ENCODE data around the gene CBX8. TPM values are rescaled to one million over a fixed set of nuclear protein-coding genes. Genes with fewer than 3 reads are reported as not detected.

CBX8 gene
- total and polyA plus RNA-seq, 2 of the 13 experiments (the other 11 are each of a cell fraction or from before 2014, with no cell fraction given) = 0.34 to 12.6 TPM

DNA sequence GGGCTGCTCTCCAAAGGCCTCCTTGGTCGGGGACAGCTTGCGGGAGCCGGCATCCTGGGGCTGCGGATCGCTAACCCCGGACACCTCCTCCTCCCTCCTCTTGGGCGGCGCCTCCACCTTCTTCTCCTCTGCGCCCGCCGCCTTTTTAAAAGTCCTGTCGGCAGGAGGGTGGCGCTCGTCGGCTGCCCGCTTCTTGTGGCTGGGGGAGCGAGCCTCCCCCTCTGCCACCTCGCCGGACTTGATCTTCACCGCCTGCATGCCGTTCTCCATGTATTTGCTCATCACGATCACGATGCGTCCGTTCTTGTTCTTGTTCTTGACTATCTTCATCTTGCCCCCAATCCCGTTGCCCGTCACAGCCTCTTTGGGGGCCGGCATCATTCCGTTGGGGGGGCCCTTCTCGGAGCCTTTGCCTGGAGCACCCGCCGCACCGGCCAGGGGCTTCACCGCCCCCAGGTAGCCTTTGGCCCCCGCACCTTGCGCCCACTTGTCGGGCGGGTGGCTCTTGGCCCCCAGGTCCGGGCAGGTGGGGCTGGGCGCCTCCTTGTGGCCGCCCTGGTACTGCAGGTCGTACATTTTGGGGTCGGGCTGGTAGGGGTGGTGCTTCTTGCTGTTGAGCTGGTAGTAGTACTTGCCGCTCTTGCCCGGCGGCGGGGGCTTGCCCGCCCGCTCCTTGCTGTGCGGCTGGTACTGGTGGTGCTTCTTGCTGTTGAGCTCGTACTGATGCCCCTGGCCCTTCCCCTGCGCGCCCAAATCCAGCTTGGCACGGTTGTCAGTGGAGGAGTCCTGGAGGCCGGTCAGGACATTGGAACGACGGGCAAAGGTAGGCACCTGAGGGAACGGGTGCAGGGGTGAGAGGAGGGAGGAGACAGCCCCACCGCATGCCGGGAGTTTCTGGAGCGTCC lies 37.9 kb upstream of the CBX8 start (continued):
- TF ChIP-seq, protein P1, sequence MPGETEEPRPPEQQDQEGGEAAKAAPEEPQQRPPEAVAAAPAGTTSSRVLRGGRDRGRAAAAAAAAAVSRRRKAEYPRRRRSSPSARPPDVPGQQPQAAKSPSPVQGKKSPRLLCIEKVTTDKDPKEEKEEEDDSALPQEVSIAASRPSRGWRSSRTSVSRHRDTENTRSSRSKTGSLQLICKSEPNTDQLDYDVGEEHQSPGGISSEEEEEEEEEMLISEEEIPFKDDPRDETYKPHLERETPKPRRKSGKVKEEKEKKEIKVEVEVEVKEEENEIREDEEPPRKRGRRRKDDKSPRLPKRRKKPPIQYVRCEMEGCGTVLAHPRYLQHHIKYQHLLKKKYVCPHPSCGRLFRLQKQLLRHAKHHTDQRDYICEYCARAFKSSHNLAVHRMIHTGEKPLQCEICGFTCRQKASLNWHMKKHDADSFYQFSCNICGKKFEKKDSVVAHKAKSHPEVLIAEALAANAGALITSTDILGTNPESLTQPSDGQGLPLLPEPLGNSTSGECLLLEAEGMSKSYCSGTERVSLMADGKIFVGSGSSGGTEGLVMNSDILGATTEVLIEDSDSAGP (CRISPR knock-in tag; IDR thresholded peaks at IDR 0.05; ENCODE audit: borderline replicate concordance) = peak; percentile 72; the same call in 1 of the 2 replicates
- TF ChIP-seq, protein P2, sequence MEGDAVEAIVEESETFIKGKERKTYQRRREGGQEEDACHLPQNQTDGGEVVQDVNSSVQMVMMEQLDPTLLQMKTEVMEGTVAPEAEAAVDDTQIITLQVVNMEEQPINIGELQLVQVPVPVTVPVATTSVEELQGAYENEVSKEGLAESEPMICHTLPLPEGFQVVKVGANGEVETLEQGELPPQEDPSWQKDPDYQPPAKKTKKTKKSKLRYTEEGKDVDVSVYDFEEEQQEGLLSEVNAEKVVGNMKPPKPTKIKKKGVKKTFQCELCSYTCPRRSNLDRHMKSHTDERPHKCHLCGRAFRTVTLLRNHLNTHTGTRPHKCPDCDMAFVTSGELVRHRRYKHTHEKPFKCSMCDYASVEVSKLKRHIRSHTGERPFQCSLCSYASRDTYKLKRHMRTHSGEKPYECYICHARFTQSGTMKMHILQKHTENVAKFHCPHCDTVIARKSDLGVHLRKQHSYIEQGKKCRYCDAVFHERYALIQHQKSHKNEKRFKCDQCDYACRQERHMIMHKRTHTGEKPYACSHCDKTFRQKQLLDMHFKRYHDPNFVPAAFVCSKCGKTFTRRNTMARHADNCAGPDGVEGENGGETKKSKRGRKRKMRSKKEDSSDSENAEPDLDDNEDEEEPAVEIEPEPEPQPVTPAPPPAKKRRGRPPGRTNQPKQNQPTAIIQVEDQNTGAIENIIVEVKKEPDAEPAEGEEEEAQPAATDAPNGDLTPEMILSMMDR (CRISPR knock-in tag; IDR thresholded peaks at IDR 0.05) = peak; percentile 94
- TF ChIP-seq, protein P3, sequence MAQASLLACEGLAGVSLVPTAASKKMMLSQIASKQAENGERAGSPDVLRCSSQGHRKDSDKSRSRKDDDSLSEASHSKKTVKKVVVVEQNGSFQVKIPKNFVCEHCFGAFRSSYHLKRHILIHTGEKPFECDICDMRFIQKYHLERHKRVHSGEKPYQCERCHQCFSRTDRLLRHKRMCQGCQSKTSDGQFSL (CRISPR knock-in tag; IDR thresholded peaks at IDR 0.05) = peak; percentile 43
- TF ChIP-seq ZSCAN31 (CRISPR knock-in tag; IDR thresholded peaks at IDR 0.05; ENCODE audit: low read depth) = no peak
- TF ChIP-seq ZNF772 (CRISPR knock-in tag; IDR thresholded peaks at IDR 0.05) = no peak; the same call in 1 of the 2 replicates
- TF ChIP-seq, protein P4, sequence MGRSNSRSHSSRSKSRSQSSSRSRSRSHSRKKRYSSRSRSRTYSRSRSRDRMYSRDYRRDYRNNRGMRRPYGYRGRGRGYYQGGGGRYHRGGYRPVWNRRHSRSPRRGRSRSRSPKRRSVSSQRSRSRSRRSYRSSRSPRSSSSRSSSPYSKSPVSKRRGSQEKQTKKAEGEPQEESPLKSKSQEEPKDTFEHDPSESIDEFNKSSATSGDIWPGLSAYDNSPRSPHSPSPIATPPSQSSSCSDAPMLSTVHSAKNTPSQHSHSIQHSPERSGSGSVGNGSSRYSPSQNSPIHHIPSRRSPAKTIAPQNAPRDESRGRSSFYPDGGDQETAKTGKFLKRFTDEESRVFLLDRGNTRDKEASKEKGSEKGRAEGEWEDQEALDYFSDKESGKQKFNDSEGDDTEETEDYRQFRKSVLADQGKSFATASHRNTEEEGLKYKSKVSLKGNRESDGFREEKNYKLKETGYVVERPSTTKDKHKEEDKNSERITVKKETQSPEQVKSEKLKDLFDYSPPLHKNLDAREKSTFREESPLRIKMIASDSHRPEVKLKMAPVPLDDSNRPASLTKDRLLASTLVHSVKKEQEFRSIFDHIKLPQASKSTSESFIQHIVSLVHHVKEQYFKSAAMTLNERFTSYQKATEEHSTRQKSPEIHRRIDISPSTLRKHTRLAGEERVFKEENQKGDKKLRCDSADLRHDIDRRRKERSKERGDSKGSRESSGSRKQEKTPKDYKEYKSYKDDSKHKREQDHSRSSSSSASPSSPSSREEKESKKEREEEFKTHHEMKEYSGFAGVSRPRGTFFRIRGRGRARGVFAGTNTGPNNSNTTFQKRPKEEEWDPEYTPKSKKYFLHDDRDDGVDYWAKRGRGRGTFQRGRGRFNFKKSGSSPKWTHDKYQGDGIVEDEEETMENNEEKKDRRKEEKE (IDR thresholded peaks at IDR 0.05) = no peak
- TF ChIP-seq, protein P5, sequence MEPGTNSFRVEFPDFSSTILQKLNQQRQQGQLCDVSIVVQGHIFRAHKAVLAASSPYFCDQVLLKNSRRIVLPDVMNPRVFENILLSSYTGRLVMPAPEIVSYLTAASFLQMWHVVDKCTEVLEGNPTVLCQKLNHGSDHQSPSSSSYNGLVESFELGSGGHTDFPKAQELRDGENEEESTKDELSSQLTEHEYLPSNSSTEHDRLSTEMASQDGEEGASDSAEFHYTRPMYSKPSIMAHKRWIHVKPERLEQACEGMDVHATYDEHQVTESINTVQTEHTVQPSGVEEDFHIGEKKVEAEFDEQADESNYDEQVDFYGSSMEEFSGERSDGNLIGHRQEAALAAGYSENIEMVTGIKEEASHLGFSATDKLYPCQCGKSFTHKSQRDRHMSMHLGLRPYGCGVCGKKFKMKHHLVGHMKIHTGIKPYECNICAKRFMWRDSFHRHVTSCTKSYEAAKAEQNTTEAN (CRISPR knock-in tag; conservative IDR thresholded peaks at IDR 0.05) = no peak
- 0 out of 2 replicates have a peak, but pooled peaks have one; percentile 41 for TF ChIP-seq TBX2 (CRISPR knock-in tag; IDR thresholded peaks at IDR 0.05; ENCODE audit: borderline replicate concordance)
- peak; percentile 88 for TF ChIP-seq ZNF501 (CRISPR knock-in tag; IDR thresholded peaks at IDR 0.05)
- TF ChIP-seq, protein P6, sequence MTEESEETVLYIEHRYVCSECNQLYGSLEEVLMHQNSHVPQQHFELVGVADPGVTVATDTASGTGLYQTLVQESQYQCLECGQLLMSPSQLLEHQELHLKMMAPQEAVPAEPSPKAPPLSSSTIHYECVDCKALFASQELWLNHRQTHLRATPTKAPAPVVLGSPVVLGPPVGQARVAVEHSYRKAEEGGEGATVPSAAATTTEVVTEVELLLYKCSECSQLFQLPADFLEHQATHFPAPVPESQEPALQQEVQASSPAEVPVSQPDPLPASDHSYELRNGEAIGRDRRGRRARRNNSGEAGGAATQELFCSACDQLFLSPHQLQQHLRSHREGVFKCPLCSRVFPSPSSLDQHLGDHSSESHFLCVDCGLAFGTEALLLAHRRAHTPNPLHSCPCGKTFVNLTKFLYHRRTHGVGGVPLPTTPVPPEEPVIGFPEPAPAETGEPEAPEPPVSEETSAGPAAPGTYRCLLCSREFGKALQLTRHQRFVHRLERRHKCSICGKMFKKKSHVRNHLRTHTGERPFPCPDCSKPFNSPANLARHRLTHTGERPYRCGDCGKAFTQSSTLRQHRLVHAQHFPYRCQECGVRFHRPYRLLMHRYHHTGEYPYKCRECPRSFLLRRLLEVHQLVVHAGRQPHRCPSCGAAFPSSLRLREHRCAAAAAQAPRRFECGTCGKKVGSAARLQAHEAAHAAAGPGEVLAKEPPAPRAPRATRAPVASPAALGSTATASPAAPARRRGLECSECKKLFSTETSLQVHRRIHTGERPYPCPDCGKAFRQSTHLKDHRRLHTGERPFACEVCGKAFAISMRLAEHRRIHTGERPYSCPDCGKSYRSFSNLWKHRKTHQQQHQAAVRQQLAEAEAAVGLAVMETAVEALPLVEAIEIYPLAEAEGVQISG (CRISPR knock-in tag; IDR thresholded peaks at IDR 0.05) = peak; percentile 20; the same call in 1 of the 2 replicates
- no peak for TF ChIP-seq EHMT2 (IDR thresholded peaks at IDR 0.05; ENCODE audit: borderline replicate concordance, low read depth, low read length)
- no peak for TF ChIP-seq PHF20 (CRISPR knock-in tag; IDR thresholded peaks at IDR 0.05)
- no peak for TF ChIP-seq HCFC1 (IDR thresholded peaks at IDR 0.05; ENCODE audit: low read depth, low read length)
- 0 out of 2 replicates have a peak, but pooled peaks have one; percentile 87 for TF ChIP-seq ZNF468 (CRISPR knock-in tag; IDR thresholded peaks at IDR 0.05)
- TF ChIP-seq SP4 (CRISPR knock-in tag; IDR thresholded peaks at IDR 0.05) = 0 out of 2 replicates have a peak, but pooled peaks have one; percentile 41
- peak in 1 of 2 experiments; percentile 21; a peak in 1 of 4 replicates for TF ChIP-seq POLR2A (IDR thresholded peaks at IDR 0.05; ENCODE audit: insufficient read depth in 1 of 2, low read depth in 2 of 2, low read length in 2 of 2)
- TF ChIP-seq U2AF2 (IDR thresholded peaks at IDR 0.05; ENCODE audit: low read depth, low read length) = no peak

All from HepG2 (cell line).